Pulmonary artery endothelial cell (primary cell): ENCODE measurements around the gene UNK. TPM values are rescaled to one million over a fixed set of nuclear protein-coding genes. Genes with fewer than 3 reads are reported as not detected.
A peak's percentile ranks its signal among the peaks of the same experiment; 100 is the strongest.
"Not testable (repeated sequence)": the region's sequence is repeated elsewhere in the genome, so short reads cannot be mapped to it uniquely, and the experiment has no call there.

Experiments
- DNase-seq: peaks from one replicate; pipeline ENCODE4 v3.0.0-alpha.2; 2011; ENCODE audit warnings: low read depth, low spot score
- total RNA-seq: library from RNA; depleted of rRNA; stranded (reverse); fragments of >200 nt; gene quantifications from 2 replicates; pipeline ENCODE4 v1.2.3, GENCODE V29; 2014

The UNK gene
- total RNA-seq, 1 donor from 2014 or later: 7.6 TPM

GRCh38 chr17:75847614-75848522, 63.3 kb downstream of the UNK start:
- DNase-seq: no peak

GRCh38 chr17:75848523-75849278, 64.1 kb downstream of the UNK start:
- DNase-seq: no peak

GRCh38 chr17:75849279-75849646, 64.7 kb downstream of the UNK start:
- no peak for DNase-seq

- DNase-seq: no peak
These were observed 65.1 kb downstream of the UNK start for GRCh38 chr17:75849724-75850123.

GRCh38 chr17:75850928-75851692, 66.5 kb downstream of the UNK start:
- no peak for DNase-seq

- DNase-seq: not testable (repeated sequence)
These were observed 67.0 kb downstream of the UNK start for GRCh38 chr17:75851693-75851991.

- DNase-seq: no peak
These were observed 68.8 kb downstream of the UNK start for GRCh38 chr17:75853433-75853832.

GRCh38 chr17:75854101-75854748, 69.6 kb downstream of the UNK start:
- DNase-seq: no peak

- no peak for DNase-seq
These were observed 70.3 kb downstream of the UNK start for GRCh38 chr17:75854881-75855309.

- DNase-seq: peak; percentile 100
These were observed 70.9 kb downstream of the UNK start, which contains the start of gene WBP2 for GRCh38 chr17:75855310-75856061. Gene WBP2, minus strand, starts transcription at chr17:75855335. Its CDS starts 38 bp downstream, at chr17:75855297.

GRCh38 chr17:75856062-75856756, 71.6 kb downstream of the UNK start:
- no peak for DNase-seq

- not testable (repeated sequence) for DNase-seq
These were observed 74.8 kb downstream of the UNK start for GRCh38 chr17:75859358-75859757.

- DNase-seq: no peak
These were observed 77.3 kb downstream of the UNK start for GRCh38 chr17:75861927-75862317.

GRCh38 chr17:75864448-75864871, 79.9 kb downstream of the UNK start:
- no peak for DNase-seq

GRCh38 chr17:75864887-75865286, 80.3 kb downstream of the UNK start:
- DNase-seq: not testable (repeated sequence)

GRCh38 chr17:75865404-75866188, 81.0 kb downstream of the UNK start:
- not testable (repeated sequence) for DNase-seq

- DNase-seq: not testable (repeated sequence)
These were observed 84.2 kb downstream of the UNK start for GRCh38 chr17:75868730-75869281.

GRCh38 chr17:75869282-75870141, 84.9 kb downstream of the UNK start:
- DNase-seq: no peak
